ENCODE measurements around the gene SGO1. TPM values are rescaled to one million over a fixed set of nuclear protein-coding genes. Genes with fewer than 3 reads are reported as not detected.
A peak's percentile ranks its signal among the peaks of the same experiment; 100 is the strongest.

SGO1 gene
- polyA plus RNA-seq, 1 of the 3 experiments (the other 2 are of a cell fraction), result 2.2 TPM

DNA sequence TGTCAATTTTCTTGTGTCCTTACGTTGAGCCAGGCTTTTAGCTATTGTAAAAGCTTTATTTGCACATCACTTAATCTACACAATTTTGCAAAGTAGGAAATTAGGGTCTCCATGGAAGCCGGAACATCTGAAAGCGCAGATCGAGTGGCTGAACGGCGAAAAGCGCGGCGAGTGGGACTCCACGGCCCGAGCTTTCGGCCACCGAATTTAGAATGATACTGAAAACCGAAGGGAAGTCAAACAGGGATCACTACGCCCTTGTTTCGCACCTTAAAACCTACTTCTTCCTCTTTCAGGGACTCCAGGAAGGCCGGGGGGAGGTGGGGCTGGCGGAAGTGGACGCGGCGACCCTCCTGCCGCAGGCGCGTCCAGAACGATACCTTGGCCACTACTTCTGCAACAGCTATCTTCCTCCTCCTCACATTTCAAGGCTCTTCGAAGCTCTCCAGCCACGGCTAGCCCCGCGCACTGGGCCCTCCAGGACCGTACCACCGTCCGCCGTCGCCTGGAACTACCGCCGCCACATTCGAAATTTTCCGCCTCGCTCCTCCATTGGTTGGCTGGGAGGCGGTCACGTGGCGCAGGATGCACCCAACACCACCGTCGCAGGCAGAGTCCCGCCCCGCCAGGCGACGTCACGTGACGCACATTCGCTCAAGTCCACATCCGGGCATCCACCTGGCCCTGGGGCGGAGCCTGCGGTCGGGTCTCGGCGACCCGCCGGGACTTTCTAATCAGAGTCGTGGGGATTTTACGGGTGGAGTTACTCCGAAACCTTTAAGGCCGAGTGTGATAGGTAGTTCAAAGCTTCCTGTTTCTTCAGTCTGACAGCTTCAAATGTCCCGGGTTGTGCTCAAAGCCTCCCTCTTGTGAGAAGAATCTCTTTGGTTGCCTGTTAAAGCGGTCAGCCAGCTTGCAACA lies at the start of gene SGO1 (continued):
- TF ChIP-seq, protein P1, sequence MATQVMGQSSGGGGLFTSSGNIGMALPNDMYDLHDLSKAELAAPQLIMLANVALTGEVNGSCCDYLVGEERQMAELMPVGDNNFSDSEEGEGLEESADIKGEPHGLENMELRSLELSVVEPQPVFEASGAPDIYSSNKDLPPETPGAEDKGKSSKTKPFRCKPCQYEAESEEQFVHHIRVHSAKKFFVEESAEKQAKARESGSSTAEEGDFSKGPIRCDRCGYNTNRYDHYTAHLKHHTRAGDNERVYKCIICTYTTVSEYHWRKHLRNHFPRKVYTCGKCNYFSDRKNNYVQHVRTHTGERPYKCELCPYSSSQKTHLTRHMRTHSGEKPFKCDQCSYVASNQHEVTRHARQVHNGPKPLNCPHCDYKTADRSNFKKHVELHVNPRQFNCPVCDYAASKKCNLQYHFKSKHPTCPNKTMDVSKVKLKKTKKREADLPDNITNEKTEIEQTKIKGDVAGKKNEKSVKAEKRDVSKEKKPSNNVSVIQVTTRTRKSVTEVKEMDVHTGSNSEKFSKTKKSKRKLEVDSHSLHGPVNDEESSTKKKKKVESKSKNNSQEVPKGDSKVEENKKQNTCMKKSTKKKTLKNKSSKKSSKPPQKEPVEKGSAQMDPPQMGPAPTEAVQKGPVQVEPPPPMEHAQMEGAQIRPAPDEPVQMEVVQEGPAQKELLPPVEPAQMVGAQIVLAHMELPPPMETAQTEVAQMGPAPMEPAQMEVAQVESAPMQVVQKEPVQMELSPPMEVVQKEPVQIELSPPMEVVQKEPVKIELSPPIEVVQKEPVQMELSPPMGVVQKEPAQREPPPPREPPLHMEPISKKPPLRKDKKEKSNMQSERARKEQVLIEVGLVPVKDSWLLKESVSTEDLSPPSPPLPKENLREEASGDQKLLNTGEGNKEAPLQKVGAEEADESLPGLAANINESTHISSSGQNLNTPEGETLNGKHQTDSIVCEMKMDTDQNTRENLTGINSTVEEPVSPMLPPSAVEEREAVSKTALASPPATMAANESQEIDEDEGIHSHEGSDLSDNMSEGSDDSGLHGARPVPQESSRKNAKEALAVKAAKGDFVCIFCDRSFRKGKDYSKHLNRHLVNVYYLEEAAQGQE (IDR thresholded peaks at IDR 0.05; ENCODE audit: low read depth, low read length), result no peak; the same call in 1 of the 2 replicates
- peak; percentile 98 for TF ChIP-seq POLR2AphosphoS5 (IDR thresholded peaks at IDR 0.05; ENCODE audit: low read depth, low read length)
- no peak; the same call in 1 of the 2 replicates for TF ChIP-seq FOSL2 (IDR thresholded peaks at IDR 0.05; ENCODE audit: borderline replicate concordance, low read depth)
- TF ChIP-seq, protein P2, sequence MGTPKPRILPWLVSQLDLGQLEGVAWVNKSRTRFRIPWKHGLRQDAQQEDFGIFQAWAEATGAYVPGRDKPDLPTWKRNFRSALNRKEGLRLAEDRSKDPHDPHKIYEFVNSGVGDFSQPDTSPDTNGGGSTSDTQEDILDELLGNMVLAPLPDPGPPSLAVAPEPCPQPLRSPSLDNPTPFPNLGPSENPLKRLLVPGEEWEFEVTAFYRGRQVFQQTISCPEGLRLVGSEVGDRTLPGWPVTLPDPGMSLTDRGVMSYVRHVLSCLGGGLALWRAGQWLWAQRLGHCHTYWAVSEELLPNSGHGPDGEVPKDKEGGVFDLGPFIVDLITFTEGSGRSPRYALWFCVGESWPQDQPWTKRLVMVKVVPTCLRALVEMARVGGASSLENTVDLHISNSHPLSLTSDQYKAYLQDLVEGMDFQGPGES (IDR thresholded peaks at IDR 0.05; ENCODE audit: low read depth, low read length), result peak; percentile 64; the same call in 1 of the 2 replicates
- peak; percentile 86 for TF ChIP-seq FOXM1 (IDR thresholded peaks at IDR 0.05; ENCODE audit: low read depth)
- no peak for TF ChIP-seq FOXJ3 (CRISPR knock-in tag; IDR thresholded peaks at IDR 0.05)
- TF ChIP-seq YY1 (IDR thresholded peaks at IDR 0.05; ENCODE audit: low read depth), result peak; percentile 69

DNA sequence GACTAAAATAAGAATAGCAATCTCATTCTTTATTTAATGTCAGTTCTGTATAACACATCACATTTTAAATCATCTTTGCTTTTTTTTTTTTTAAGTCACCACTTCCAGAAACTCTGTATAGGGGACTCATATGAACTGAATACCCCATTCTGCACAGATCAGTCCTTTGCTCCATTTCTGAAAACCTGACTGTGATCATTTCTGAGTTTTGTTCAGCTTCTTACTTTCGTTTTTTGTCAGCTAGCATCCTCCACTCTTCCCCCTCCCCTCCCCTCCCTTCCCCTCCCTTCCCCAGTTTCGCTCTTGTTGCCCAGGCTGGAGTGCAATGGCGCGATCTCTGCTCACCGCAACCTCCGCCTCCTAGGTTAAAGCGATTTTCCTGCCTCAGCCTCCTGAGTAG lies 49.8 kb upstream of the SGO1 start:
- Histone ChIP-seq H3K79me2 (ENCODE audit: insufficient read depth) (no peaks in the 10 kb centered on the region), H3K9ac (no peak overlapping the region), H3K36me3 (replicated peaks in 1 of 2; ENCODE audit: control insufficient read depth in 1 of 2, insufficient read depth in 2 of 2, low read length in 1 of 2) (no peaks in the 10 kb centered on the region), H3K27me3 (ENCODE audit: insufficient read depth) (no peaks in the 10 kb centered on the region), H3K4me2 (no peak overlapping the region), H3K27ac (ENCODE audit: low read depth in 2 of 2, low read length in 1 of 2) (no peak overlapping the region), H3F3A (replicated peaks; ENCODE audit: insufficient read depth) (no peaks in the 10 kb centered on the region), H3K9me2 (no peaks in the 10 kb centered on the region), H2AFZ (ENCODE audit: low read depth) (no peak overlapping the region), H4K20me1 (ENCODE audit: insufficient read depth) (no peaks in the 10 kb centered on the region), H3K4me3 (ENCODE audit: low read depth in 2 of 2, low read length in 1 of 2) (no peak overlapping the region), H3K4me1 (ENCODE audit: control insufficient read depth in 1 of 2, insufficient read depth in 2 of 2, low read depth in 1 of 2, low read length in 1 of 2) (no peaks in the 10 kb centered on the region; a peak in 1 of 4 replicates), H3K9me3 (no peaks in the 10 kb centered on the region)
- DNase-seq, result no peak
- WGBS (ENCODE audit: low lambda C conversion rate), result 68% methylated on average over 7 of the region's 7 CpGs
- ChIA-PET CTCF (interaction anchor here (0.9 kb wide), 1 partner anchor 12 kb away, joined by 3 read pairs; no protein-coding TSS in a partner anchor), POLR2A (no interaction called here)
- TF ChIP-seq CHD2 (IDR thresholded peaks at IDR 0.05; ENCODE audit: low read length, partially characterized antibody), result no peak
- no peak for TF ChIP-seq RCOR1 (IDR thresholded peaks at IDR 0.05; ENCODE audit: low read length)
- TF ChIP-seq, protein P2 (IDR thresholded peaks at IDR 0.05; ENCODE audit: low read depth, low read length), result no peak
- TF ChIP-seq POLR2AphosphoS5 (IDR thresholded peaks at IDR 0.05; ENCODE audit: low read depth, low read length), result no peak
- TF ChIP-seq NFIC (IDR thresholded peaks at IDR 0.05; ENCODE audit: borderline replicate concordance), result no peak
- no peak for TF ChIP-seq JUND (IDR thresholded peaks at IDR 0.05)
- TF ChIP-seq RXRA (IDR thresholded peaks at IDR 0.05; ENCODE audit: borderline replicate concordance, low read depth), result no peak

All from SK-N-SH (cell line).